Raji (cell line): ENCODE results near the gene GUCD1.
A peak's percentile ranks its signal among the peaks of the same experiment; 100 is the strongest.

Experiments
- POLR2A ChIP-seq: IDR thresholded peaks from 2 replicates; pipeline ENCODE4 v1.6.1; 2011; ENCODE audit warnings: low read depth, low read length, control low read depth; ENCODE audit not compliant: insufficient read depth

The GUCD1 gene

GRCh38 chr22:24515027-24515338, 40.0 kb downstream of the GUCD1 start:
- no peak for TF ChIP-seq POLR2A

- no peak for TF ChIP-seq POLR2A
Observed at GRCh38 chr22:24514241-24515026, 40.5 kb downstream of the GUCD1 start.

- no peak for TF ChIP-seq POLR2A
Observed at GRCh38 chr22:24513378-24514240, 41.3 kb downstream of the GUCD1 start.

GRCh38 chr22:24512043-24512442, 42.9 kb downstream of the GUCD1 start:
- TF ChIP-seq POLR2A: no peak

- no peak for TF ChIP-seq POLR2A
Observed at GRCh38 chr22:24510637-24511625, 44.0 kb downstream of the GUCD1 start.

- TF ChIP-seq POLR2A: no peak
Observed at GRCh38 chr22:24507716-24508115, 47.2 kb downstream of the GUCD1 start.

GRCh38 chr22:24506802-24507438, 48.0 kb downstream of the GUCD1 start:
- no peak for TF ChIP-seq POLR2A

GRCh38 chr22:24504956-24505736, 49.8 kb downstream of the GUCD1 start:
- TF ChIP-seq POLR2A: no peak

GRCh38 chr22:24504540-24504939, 50.4 kb downstream of the GUCD1 start:
- TF ChIP-seq POLR2A: no peak

GRCh38 chr22:24503843-24504338, 51.0 kb downstream of the GUCD1 start:
- TF ChIP-seq POLR2A: no peak

GRCh38 chr22:24503137-24503842, 51.6 kb downstream of the GUCD1 start:
- 0 out of 2 replicates have a peak, but pooled peaks have one; percentile 13 for TF ChIP-seq POLR2A

- no peak for TF ChIP-seq POLR2A
Observed at GRCh38 chr22:24502541-24502940, 52.4 kb downstream of the GUCD1 start.

GRCh38 chr22:24502034-24502433, 52.9 kb downstream of the GUCD1 start:
- TF ChIP-seq POLR2A: no peak
